NOMO-1 treated with DMSO at 0.1 percent for 48 hours (cell line): ENCODE data around the gene EDEM1.

Experiments used
- DNase-seq: peaks from one replicate; lab custom pipeline; 2025; ENCODE audit not compliant: unreplicated experiment; lab: John Stamatoyannopoulos, UW

Gene EDEM1

GRCh38 chr3:5264896-5265770 lies 77.6 kb downstream of the EDEM1 start:
- no peak for DNase-seq

GRCh38 chr3:5267252-5267651 lies 79.7 kb downstream of the EDEM1 start:
- no peak for DNase-seq

- no peak for DNase-seq
Observed at GRCh38 chr3:5267889-5268288, 80.4 kb downstream of the EDEM1 start.
